ENCODE results near the gene MTERF1.
A peak's percentile ranks its signal among the peaks of the same experiment; 100 is the strongest.
"Not testable (repeated sequence)": the region's sequence is repeated elsewhere in the genome, so short reads cannot be mapped to it uniquely, and the experiment has no call there.

MTERF1 gene, protein sequence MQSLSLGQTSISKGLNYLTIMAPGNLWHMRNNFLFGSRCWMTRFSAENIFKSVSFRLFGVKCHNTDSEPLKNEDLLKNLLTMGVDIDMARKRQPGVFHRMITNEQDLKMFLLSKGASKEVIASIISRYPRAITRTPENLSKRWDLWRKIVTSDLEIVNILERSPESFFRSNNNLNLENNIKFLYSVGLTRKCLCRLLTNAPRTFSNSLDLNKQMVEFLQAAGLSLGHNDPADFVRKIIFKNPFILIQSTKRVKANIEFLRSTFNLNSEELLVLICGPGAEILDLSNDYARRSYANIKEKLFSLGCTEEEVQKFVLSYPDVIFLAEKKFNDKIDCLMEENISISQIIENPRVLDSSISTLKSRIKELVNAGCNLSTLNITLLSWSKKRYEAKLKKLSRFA
- 32.9 to 35.3 reads per million in 2 donors for total RNA-seq

DNA sequence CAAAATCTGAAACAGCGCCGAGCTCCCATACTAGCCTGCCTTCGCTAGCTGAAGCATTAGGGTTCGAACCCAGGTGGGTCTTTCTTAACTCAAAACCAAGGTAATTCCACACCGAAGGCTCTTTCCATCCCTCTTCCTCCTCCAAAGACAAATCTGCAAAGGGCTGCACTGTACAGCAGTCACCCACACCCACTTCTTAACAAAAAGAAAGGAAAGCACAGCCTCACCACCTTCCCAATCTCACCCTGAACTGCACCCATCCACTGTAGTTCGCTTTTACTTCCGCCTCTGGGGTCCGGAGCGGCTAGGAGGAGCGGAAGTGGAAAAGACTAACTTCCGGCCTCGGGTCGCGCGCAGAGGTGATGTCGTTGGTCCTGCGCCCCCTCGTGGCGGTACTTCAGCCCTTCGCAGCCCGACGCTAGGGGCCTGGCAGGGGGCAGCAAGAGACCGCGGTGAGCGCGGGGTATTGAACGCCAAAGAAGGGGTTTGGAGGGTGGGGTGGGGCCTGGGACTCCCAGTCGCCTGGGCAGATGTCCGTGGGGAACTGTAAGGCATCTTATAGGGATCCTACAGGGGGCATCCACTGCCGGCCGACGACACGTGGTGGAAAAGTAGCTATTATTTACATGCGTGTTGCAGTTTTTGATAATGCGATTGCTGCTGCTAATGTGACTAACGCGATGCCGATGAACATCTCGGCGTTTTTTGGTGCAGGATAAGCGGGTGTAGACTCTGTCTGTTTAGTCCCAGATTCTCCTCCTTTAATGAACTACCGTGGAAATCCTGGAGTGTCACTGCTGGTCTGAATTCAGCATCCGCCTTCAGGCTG is at the start of gene MTERF1:
MTERF1 (minus strand) TSS at position 290 of the 829 bp plus-strand sequence. CDS start 619 bp downstream, outside the sequence.
- peak; percentile 62 for DNase-seq

DNA sequence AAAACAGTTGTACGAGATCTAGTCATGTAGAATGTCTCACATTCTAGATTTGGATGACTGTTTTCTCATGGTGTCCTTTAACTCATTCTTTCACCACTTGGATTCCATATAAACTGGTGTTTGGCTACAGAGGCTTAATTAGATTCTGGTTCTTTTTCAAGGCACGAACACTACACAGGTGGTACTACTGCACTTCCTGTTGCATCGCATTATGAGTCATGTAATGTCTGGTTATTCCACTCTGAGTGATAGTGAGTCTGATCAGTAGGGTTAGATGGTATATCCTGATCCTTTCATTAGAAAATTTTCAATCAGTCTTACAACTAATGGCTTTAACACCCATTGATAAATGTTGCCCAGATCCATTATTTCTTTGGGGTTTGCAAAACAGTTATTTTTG is 49.0 kb upstream of the MTERF1 start:
- no peak for DNase-seq

DNA sequence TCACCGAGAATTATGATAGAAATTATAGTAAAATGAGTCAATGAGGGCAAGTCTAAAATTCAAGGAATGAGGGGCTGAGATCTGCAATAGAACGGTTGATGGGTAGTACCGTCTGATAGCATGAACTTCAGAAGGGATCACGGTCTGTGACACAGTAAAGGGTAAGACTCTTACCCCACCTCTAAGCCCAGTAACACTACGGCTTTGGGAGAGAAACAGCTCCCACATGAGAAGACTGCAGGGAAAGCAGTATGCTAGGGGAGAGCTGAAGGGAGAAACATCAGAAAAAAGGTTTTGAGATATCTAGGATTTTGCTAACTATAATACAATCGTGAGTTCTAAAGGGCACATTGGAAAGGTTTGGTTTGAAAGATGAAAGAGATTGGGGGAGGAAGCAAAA is 47.4 kb upstream of the MTERF1 start:
- no peak for DNase-seq

DNA sequence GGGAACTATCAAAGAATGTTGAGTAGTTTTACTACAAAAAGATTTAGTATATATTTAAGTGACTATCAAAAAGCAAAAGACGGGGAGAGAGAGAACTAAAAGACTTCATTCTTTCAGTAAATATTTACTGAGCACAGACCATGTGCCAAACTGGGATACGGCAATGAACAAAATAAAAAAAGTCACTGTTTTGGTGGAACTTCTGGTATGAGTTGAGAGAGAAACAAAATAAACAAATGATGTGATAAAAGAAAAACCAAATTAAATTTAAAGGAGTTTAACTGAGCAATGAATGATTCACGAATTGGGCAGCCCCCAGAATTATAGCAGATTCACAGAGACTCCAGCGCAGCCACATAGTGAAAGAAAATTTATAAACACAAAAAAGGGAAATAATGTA is 42.4 kb upstream of the MTERF1 start:
- DNase-seq: no peak

DNA sequence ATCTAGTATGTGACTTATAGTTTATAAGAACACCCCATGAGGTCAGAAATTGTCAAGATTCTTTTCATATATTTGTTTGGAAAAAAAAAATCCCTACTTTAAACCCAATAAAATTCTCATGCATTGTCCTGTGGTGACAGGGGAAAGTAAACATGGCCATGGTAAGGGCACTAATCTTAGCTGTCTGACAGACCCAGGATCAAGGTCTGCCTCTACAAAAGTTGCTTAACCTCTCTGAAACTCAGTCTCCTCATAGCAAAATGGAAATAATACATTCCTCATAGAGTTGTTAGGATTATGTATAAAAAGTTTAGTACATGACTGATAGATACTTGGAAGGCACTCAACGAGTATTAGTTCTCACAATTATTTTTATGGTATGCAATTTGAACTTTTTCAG is 37.9 kb upstream of the MTERF1 start:
- no peak for DNase-seq

DNA sequence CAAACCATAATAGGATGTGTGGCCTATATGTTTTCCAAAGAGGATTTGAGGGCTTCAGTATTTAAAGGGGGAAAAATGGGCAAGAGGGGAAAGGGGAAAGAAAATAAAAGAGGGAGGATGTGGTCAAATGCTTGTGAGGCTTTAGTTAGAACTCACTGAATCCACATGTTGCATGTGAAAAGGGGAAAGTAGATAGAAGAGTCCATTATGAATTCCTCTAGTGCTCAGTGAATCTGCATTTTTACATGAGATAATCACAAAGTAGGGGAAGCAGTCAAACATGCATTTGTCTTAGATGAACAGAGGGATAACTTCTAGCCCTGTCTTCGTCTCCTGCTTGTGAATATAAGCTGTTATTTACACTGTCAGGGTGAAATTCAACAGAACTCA is 35.5 kb upstream of the MTERF1 start:
- DNase-seq: no peak

DNA sequence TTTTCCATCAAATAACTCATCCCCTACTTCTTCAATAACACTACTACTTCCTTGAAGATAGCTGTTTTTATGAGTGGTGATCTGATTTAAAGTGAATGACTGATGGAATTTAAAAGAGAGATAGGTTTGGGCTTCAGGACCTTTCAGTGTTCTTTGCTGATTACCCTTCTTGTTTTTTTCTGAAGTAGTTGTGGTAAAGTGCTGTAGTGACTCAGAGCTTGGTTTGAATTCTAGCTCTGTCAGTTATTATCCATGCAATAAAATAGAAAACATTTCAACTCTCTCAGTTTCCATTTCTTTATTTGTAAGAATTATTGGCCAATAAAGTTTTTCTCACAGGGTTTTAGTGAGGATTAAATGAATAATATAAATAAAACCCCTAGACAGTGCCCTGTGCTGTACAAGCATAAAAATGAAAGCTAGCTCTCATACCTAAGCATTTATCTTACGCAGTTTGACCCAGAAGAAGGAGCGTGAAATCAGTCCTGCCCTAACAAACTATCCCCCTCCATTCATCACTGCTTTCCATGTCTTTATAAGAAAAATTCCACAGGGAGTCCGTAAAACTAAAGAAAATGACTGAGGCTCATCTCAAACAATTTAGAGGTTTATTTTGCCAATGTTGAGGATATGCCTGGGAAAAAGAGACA is 35.0 kb upstream of the MTERF1 start:
- no peak for DNase-seq

DNA sequence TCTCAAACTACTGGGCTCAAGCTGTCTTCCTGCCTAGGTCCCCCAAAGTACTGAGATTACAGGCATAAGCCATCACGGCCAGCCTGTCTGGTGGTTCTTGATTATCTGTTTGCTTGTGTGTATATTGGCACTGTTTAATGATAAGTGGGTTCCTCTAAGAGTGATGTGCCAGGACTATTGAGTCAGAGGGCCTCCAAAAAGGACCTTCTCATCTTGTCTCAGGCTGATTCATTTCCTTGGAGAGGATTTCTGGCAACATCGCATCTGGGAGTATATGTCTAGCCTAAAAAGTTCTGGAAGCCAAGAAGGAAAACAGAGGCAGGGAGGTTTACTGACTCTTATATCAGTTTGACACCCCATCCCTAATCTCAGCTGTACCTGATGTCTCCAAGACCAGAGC is 33.1 kb upstream of the MTERF1 start:
- no peak for DNase-seq

DNA sequence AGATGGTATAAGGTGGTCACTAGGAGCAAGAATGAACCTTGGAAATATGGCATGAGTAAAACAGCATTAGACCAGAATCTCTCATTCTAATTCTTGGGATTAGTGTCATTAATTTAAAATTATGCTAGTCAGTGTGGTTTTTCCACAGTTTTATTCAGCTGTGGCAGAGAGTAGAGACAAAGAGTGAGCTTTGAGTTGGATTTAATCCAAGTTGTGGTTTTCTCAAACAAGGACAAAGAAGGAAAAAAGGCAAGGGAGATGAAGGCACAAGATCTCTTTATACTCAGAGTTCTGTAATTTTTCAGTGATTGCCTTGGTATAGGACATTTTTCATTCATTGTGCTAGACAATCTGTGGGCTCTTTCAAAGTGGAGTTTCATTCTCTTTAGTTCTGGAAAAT is 32.0 kb upstream of the MTERF1 start:
- no peak for DNase-seq

DNA sequence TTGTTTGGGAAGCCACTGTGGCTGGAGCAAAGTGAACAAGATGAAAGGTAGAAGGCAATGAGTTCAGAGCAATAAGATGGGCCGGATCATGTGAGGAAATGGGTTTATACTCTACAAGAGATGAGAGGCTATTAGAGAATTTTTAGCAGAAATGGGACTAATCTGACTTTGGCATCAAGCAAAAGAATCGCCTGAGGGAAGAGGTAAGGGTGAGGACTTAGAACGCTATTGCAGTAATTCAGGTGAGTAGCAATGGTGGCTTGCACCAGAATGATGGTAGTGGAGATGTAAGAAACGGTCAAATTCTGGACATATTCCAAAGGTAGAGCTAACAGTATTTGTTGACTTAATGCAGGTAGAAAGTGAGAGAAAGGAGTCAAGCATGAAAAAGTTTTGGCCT is 30.6 kb upstream of the MTERF1 start:
- no peak for DNase-seq

DNA sequence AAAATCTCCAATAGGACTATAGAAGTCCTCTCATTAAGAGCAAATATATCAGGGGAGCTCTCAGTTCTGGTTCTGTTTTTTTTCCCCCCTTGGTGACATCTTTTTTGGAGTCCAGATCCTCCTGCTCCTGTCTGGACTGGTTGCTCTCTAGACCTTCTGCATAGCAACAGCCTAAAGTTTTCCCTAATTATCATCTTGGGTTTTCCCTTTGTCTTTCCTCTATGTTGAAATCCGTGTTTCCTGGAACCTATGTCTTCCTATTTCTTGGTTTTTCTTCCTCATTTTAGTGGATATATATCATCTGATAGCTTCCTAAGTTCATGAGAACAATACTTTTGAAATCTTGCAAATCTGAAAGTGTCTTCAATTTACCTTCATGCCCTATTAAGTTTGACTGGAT is 29.7 kb upstream of the MTERF1 start:
- no peak for DNase-seq

DNA sequence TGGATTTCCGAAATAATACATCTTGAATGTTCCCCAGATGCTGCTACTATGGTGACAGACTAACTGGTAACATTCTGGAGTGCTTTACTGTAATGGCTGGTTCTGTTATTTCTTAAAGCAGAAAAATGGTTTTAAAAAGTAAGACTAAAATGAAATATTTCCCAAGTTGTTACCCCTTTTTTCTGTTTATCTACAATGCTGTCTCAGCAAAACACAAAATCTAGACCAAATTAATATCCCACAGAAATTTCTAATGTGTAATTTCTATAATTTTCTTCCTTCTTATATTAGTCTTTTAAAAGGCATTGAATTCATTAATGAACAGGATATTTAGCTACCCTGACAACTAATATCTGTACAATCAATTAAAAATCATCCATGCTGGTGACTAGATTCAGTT is 19.1 kb upstream of the MTERF1 start:
- no peak for DNase-seq

DNA sequence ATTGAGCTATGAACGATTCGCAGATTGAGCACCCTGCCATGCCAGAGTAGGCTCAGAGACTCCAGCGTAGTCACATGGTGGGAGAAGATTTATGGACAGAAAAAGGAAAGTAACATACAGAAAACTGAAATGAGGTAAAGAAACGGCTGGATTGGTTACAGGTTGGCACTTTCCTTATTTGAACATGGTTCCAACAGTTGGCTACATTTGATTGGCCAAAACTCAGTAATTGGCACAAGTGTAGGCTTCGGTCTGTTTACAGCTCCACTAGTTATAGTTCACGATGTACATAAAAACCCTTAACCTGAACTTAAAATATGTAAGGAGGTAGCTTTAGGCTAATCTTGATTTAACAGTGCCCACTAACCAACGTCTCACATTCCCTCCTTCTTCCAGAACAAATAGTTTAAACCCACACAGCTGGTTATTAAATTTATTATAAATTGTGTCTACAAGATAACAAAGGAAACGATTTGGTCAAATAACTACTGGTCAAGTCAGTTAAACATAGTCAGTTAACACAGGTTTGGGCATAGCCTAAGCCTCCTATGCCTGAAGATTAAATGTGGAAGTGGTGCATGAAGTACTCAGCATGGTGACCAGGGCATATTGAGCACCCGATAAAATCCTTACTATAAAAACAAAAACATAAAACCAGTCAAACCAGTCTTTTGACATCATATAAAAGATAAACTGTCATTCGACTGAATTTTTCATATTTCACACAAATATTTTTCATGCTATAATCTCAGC is 17.9 kb upstream of the MTERF1 start:
- DNase-seq: no peak

DNA sequence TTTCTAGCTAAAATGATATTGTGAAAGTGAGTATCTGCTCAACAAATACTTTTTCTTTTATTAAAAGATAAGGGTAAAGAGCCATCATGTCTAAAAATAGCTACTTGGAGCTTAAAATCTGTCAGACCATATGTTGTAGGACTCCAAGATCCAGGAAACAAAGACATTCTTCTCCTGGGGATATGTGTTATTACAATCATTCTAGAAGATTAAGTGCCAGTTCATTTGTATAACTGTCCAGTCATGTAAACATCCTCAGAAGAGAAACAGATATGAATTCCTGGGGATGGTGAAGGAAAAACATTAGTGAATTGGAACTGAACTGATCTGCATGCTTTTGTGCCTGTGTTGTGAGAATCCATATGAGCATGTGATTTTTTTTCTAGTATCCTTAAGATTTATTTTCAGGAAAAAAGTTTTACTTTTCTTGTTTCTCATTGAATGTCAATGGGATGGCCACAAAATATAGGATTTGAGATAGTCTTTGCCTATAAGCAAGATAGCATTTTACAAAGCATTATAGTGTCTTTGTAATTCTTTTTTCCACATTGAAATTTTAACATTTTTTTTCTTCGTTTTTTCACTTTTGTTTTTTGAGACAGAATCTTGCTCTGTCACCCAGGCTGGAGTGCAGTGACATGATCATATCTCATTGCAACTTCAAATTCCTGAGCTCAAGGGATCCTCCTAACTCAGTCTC is 14.4 kb upstream of the MTERF1 start:
- no peak for DNase-seq

DNA sequence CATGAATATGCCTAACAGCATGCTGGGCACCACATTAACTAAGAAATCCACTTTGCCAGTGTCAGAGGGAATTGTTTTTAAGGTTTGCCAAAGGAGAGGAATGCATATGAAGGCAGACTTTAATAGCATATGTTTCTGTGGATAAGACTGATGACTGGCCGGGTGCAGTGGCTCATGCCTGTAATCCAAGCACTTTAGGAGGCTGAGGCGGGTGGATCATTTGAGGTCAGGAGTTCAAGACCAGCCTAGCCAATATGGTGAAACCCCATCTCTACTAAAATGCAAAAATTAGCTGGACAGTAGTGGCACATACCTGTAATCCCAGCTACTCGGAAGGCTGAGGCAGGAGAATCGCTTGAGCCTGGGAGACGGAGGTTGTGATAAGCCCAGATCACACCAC is 13.2 kb upstream of the MTERF1 start:
- not testable (repeated sequence) for DNase-seq

DNA sequence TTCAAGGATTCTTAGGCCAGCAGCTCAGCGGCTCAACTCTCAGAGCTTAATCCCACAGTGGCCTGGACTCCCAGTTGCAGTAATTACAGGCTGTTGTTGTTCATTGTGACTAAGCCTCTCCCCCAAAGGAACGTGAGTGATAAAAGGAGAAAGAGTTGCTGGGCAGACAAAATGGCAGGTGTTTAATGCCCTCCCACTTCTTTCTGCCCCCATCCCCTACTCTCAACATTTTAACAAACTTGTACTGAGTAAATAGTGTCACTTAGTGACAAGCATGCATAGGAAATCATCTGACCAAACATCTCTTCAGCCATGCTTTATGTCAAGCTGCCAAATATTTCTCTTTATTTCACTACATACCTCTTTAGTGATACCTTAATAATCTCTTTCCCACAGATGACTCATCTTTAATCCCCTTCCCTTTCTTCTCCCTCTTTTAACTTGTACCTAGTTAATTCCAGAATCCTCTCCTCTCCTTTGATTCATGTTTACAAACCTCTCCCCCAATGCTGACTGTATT is 12.4 kb upstream of the MTERF1 start:
- DNase-seq: no peak

DNA sequence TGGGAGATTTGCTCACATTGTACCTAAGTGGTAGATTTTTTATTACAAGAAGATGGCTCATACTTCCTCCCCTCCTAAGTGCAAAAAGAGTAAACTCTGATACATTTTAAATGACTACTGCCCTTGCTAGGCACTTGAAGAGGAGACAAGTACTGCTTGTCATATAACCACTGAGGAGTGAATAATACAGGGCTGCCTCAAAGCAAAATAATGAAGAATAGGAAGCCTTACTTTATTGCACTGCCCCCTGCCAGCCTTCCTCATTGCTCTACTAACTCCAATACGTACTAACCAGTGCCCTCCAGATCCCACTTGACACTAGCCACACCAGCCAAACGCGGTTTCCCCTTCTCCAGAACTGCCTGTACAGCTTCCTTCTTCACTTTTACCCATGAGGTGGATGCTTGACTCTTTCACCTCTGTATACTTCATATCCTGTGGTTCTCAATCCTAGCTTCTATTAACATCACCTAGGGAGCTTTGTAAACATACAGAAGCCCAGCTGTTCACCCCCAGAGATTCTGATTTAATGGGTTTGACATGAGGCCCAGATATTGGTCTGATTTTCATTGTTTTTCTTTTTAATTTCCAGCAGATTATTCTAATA is 11.7 kb upstream of the MTERF1 start:
- DNase-seq: no peak

DNA sequence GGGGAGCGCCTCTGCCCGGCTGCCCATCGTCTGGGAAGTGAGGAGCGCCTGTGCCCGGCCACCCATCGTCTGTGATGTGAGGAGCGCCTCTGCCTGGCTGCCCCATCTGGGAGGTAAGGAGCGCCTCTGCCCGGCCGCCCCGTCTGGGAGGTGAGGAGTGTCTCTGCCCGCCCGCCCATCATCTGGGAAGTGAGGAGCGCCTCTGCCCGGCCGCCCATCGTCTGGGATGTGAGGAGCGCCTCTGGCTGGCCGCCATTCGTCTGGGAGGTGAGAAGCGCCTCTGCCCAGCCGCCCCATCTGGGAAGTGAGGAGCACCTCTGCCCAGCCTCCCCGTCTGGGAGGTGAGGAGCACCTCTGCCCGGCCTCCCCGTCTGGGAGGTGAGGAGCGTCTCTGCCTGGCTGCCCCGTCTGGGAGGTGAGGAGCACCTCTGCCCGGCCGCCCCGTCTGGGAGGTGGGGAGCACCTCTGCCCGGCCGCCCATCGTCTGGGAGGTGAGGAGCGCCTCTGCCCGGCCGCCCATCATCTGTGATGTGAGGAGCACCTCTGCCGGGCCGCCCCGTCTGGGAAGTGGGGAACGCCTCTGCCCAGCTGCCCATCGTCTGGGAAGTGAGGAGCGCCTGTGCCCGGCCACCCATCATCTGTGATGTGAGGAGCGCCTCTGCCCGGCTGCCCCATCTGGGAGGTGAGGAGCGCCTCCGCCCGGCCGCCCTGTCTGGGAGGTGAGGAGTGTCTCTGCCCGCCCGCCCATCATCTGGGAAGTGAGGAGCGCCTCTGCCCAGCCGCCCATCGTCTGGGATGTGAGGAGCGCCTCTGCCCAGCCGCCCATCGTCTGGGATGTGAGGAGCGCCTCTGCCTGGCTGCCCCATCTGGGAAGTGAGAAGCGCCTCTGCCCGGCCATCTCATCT is 8.0 kb upstream of the MTERF1 start:
- not testable (repeated sequence) for DNase-seq

DNA sequence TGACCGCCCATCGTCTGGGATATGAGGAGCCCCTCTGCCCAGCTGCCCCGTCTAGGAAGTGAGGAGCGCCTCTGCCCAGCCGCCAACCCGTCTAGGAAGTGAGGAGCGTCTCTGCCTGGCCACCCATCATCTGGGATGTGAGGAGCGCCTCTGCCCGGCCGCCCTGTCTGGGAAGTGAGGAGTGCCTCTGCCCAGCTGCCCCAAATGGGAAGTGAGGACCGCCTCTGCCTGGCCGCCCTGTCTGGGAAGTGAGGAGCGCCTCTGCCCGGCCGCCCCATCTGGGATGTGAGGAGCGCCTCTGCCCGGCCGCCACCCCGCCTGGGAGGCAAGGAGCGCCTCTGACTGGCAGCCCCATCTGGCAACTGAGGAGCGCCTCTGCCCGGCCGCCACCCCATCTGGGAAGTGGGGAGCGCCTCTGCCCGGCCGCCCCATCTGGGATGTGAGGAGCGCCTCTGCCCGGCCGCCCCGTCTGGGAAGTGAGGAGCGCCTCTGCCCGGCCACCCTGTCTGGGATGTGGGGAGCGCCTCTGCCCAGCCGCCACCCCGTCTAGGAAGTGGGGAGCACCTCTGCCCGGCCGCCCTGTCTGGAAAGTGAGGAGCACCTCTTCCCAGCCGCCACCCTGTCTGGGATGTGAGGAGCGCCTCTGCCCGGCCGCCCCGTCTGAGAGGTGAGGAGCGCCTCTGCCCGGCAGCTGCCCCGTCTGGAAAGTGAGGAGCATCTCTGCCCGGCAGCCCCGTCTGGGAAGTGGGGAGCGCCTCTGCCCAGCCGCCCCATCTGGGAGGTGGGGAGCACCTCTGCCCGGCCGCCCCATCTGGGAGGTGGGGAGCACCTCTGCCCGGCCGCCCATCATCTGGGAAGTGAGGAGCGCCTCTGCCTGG is 7.1 kb upstream of the MTERF1 start:
- not testable (repeated sequence) for DNase-seq
